DMS153 (cell line): Measurements from ENCODE around the gene TSBP1.
"Not testable (repeated sequence)": the region's sequence is repeated elsewhere in the genome, so short reads cannot be mapped to it uniquely, and the experiment has no call there.

Experiments used
- DNase-seq: peaks from one replicate; lab custom pipeline; 2025; lab: John Stamatoyannopoulos, UW

The TSBP1 gene

DNA sequence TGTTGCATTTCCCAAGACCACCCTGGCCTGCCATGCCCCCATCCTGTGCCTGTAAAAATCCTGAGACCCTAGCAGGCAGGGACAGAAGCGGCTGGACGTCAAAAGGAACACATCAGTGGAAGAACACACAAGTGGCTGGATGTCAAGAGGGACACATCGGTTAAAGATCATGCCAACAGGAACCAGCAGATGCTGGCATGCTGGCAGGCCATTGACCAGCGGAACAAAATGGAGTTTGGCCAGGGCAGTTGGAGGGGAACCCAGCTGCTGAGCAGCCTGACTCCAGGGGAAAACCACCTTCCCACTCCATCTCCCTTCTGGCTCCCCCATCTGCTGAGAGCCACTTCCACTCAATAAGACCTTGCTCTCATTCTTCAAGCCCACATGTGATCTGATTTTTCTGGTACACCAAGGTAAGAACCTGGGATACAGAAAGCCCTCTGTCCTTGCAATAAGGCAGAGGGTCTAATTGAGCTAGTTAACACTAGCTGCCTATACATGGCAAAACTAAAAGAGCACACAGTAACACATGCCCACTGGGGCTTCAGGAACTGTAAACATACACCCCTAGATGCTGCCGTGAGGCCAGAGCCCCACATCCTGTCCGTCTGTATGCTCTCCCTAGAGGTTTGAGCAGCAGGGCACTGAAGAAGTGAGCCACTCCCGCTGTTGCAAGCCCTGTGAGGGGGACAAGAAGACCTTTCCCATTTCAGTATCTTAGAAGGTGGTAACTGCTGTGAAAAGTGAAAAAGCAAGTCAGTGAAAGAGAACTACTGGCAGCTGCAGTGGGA, 4.2 kb upstream of the TSBP1 start:
- DNase-seq = no peak

DNA sequence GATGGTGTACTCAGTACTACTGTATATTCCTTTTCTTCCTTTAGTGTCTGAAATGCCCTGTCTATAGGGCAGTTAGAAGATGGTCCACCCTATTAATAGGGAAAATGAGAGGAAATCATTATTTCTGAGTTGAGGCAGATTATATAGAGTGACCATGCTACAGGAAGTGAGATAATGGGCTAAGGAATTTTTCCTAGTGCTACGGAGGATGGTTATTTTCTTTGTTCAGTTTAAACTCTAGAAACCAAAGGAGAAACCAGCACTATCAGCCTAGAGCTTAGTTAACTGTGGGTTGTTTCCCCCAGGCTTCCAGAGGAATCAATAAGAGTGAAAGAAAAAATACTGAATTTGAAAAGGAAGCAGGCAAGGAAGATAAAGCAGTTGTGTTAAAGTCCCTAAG, 474 bp downstream of the TSBP1 start:
- DNase-seq = no peak

DNA sequence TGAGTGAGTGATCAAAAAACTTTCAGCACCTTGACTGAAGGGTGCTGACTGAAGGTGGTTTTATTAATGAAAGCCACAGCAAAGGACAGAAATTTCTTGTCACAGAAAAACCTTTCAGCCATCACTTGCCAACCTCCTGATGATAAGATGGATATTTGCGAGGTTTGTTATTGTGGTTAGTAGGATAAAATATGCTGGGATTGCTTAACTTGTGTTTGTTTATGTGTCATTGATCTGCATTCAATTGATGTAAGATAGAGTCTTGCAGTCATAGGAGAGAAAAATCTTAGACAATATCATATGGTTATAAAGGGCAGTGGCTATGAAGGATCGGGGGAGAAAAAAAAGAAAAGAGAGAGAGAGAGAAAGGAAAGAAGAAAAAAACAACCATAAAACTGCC, 1.2 kb downstream of the TSBP1 start:
- no peak for DNase-seq

GRCh38 chr6:32369660-32370059, 2.0 kb downstream of the TSBP1 start:
- no peak for DNase-seq

- DNase-seq = no peak
Observed at GRCh38 chr6:32367644-32368043, 4.1 kb downstream of the TSBP1 start.

GRCh38 chr6:32359225-32359624, 12.5 kb downstream of the TSBP1 start:
- not testable (repeated sequence) for DNase-seq

GRCh38 chr6:32358548-32358947, 13.2 kb downstream of the TSBP1 start:
- not testable (repeated sequence) for DNase-seq

DNA sequence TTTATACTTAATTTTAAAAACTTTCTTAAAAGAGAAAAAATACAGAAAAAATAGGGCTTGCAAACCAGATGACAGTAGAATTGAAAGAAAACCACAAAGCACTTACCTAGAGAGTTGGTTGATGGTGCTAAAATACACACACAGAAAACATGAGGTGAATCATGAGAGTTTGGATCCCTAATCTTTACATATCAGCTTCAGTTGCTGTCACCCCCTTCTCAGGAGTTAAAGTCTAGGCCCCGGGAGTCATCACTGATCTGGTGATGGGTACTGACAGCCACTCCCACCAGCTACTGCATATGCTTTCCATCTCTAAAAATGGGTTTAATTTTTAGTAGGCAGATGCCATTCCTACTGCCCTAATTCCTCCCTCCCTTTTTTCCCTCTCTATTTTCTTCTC, 16.7 kb downstream of the TSBP1 start:
- no peak for DNase-seq

DNA sequence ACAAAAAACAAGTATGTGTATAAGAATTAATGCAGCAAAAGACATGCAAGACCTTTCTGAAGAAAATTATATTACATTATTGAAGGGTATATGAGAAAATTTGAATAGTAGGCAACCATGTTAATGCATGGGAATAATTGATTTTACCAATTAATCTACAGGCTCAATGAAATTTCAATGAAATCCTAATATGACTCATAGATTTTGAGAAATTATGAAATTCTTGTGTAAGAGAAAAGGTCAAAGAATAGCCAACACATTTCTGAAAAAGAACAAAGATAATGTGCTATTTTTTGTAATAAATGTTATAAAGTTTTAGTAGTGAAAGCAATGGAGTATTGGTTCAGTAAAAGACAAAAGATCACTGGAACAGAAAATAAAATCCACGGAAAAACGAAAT, 18.4 kb downstream of the TSBP1 start:
- DNase-seq = no peak

DNA sequence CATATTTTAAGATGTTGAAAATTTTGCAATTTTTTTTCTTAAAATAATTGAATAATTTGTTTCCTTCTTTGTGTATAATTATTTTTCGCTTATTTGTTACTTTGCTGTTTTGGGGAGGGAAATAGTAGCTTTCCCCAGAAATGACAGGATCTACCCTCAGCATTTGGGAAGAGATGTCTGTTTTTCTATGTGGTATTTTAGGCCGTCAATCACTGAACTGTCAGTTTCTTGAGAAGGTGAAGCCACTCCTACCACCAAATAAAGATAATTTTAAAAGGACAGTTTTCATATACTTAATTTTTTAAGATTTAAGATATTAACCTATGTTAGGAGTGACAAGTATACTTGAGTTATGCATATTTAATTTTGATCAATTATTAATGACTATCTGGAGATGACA, 31.5 kb downstream of the TSBP1 start:
- no peak for DNase-seq

- no peak for DNase-seq
Observed at GRCh38 chr6:32337186-32337805, 34.4 kb downstream of the TSBP1 start.

DNA sequence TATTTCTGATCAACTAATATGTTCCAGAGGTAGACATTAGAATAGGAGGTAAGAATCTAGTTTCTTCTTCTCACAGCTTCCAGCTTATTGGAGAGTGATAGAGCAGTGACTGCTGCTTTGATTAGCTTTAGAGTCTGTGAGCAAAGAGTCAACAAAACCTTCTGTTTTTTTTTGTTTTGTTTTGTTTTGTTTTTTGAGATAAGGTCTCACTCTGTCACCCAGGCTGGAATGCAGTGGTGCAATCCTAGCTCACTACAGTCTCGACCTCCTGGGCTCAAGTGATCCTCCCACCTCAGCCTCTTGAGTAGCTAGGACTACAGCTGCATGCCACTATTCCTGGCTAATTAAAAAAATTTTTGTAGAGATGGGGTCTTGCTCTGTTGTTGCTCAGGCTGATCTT, 39.3 kb downstream of the TSBP1 start:
- no peak for DNase-seq

DNA sequence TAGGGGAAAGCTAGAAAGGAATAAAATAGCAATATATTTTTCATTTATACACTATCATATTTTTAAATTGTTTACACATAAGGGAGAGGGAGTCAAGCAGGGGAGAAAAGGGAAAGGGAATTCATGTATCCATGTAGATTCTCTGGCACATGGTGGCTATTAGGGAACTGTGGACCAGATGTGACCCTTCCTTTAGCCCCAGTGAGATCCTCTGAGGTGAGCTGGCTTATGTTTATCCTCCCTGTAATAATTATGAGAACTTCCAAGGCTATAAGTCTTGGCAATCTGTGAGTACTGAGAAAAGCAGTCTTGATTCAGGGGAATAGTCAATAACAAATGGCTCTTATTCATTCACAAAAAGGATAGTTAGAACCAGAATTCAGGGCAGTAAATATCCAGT, 42.6 kb downstream of the TSBP1 start:
- DNase-seq = no peak

- DNase-seq = no peak
Observed at GRCh38 chr6:32327103-32327502, 44.6 kb downstream of the TSBP1 start.

- DNase-seq = no peak
Observed at GRCh38 chr6:32318501-32318900, 53.2 kb downstream of the TSBP1 start.

DNA sequence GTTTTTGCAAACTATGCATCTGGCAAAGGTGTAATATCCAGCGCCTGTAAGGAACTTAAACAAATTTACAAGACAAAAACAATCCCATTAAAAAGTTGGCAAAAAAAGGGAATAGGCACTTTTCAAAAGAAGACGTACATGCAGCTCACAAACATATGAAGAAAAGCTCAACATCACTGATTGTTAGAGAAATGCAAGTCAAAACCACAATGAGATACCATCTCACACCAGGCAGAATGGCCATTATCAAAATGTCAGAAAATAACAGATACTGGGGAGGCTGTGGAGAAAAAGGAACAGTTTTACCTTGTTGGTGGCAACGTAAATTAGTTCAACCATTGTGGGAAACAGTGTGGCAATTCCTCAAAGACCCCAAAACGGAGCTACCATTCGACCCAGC, 54.2 kb downstream of the TSBP1 start:
- DNase-seq = no peak

GRCh38 chr6:32313964-32314363, 57.7 kb downstream of the TSBP1 start:
- no peak for DNase-seq

DNA sequence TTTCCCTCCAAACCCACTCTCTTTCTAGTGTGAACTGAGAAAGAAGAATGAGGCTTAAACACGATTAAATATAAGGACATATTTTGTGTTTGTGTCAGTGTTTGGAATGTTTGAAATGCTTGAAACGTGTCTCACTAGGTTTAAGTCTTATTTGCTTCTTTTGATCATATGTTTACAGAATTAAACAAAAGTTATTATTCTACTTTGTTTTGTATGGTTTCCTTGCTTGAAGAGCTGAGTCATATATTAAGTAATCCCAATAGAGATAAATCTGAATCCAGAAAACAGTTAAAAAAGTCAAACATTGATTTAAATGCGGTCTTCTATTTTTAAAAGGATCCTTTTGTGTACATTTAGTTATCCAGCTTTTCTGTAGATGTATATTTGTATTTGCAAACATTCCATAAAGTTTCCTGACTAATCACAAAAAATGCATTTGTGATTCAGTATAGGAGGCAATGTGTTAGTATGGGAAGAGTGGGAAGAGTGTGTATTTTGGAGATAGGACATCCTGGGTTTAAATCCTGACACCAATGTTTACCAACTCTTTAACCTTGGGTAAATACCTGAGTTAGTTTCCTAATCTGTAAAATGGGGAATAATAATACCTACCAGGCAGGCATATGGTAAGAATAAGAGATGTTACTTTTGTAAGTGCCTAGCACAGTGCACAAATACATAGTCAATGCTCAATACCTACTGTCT, 72.9 kb downstream of the TSBP1 start:
- DNase-seq = no peak

DNA sequence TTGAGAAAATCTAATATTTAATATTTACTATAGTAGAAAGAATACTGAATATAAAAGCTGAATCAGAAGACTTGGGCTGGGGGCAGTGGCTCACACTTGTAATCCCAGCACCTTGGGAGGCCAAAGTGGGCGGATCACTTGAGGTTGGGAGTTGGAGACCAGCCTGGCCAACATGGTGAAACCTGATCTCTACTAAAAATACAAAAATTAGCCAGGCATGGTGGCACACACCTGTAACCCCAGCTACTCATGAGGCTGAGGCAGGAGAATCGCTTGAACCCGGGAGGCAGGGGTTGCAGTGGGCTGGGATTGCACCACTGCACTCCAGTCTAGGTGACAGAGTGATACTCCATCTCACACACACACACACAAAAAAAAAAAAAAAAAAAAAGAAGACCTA, 76.7 kb downstream of the TSBP1 start:
- DNase-seq = not testable (repeated sequence)

- DNase-seq = no peak
Observed at GRCh38 chr6:32294566-32294965, 77.1 kb downstream of the TSBP1 start.

- no peak for DNase-seq
Observed at GRCh38 chr6:32293695-32294094, 78.0 kb downstream of the TSBP1 start.

DNA sequence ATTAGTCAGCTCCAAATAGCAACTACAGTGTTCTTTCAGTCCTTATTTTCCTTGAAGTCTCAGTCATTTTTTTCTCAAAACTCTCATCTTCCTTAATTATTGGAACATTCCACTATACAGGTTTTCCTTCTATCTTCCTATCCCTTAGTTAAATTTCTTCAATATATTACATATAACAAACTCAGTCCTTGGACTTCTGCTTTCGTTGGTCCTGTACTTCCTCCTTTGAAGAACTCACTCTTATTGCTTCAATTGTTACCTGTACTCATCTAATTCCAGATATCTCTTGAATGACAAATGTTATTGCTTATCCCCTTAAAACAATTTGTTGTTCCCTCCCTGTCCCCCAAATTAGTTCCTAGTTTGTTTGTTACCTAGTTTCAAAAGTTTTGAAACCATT, 80.2 kb downstream of the TSBP1 start:
- no peak for DNase-seq

DNA sequence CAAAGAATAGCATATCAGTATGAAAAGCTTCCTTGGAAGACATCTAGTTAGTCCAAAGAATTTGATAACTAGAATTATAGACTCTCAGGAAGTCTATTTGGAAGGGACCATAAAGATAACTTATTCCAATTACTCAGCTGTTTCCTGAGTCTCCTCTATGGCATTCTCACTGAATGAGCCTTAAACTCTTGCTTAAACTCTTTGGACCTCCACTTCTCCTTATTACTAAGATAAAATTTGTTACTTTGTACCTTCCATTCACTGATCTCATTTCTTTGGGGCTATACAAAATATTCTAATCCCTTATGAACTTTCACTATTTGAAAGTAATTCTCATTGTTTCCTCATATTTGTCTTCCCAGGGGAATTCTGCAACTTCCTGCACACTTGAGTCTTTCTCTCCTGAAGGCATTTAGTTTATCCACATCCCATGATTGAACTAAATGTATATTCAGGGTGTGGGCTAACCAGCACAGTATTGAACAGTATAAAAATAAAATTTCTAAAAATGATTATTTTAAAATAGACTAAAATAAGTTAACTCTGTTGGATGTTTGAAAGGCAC, 80.7 kb downstream of the TSBP1 start:
- DNase-seq = no peak
